GM18526 (cell line): ENCODE data around the gene CBL.

ENCODE experiments used
- POLR2A ChIP-seq: IDR thresholded peaks from 3 replicates; pipeline ENCODE4 v1.6.1; 2011; ENCODE audit not compliant: insufficient read length; ENCODE audit errors: extremely low read depth

CBL gene

GRCh38 chr11:119236891-119237290, 30.8 kb downstream of the CBL start:
- TF ChIP-seq POLR2A = no peak

- TF ChIP-seq POLR2A = no peak
These were observed 31.4 kb downstream of the CBL start for GRCh38 chr11:119237515-119237914.

GRCh38 chr11:119248750-119249670, 42.9 kb downstream of the CBL start:
- no peak for TF ChIP-seq POLR2A

DNA sequence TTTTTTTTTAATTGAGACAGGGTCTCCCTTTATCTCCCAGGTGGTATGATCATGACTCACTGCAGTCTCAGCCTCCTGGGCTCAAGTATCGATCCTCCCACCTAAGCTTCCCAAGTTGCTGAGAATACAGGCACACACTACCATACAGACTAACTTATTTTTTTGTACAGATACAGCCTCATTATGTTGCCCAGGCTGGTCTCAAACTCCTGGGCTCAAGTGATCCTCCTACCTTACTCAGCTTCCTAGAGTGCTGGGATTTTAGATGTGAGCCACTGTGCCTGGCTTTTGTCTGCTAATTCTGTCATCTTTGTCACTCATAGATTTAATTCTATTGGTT, 43.5 kb downstream of the CBL start:
- no peak for TF ChIP-seq POLR2A

DNA sequence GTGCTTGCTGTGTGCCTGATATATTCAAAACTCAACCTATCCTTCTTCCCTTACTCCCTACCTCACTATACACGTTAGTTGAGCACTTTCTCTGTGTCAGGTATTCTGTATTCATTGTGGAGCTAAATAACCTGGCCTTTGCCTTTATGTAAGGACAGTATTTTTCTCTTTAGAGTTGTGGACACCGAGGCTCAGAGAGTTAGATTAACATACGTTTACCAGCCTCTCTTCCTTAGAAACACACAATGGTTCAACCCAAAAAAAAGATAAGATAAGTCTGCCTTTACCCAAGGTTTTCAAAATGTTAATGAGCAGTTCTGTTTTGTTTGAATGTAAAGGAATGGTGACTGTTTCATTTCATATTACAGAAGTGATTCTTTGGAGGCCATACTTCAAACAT, 45.0 kb downstream of the CBL start:
- TF ChIP-seq POLR2A = no peak

- TF ChIP-seq POLR2A = no peak
These were observed 48.1 kb downstream of the CBL start for GRCh38 chr11:119254239-119254638.

DNA sequence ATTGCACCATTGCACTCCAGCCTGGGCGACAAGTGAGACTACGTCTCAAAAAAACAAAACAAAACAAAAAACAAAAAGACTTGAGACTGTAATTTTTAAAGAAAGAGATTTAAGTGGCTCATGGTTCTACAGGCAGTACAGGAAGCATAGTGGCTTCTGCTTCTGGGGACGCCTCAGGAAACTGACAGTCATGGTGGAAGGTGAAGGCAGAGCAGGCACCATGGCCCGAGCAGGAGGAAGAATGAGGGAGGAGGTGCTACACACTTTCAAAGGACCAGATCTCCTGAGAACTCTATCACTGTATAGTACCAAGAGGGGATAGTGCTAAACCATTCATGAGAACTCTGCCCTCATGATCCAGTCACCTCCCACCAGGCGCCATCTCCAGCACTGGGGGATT, 52.0 kb downstream of the CBL start:
- no peak for TF ChIP-seq POLR2A

DNA sequence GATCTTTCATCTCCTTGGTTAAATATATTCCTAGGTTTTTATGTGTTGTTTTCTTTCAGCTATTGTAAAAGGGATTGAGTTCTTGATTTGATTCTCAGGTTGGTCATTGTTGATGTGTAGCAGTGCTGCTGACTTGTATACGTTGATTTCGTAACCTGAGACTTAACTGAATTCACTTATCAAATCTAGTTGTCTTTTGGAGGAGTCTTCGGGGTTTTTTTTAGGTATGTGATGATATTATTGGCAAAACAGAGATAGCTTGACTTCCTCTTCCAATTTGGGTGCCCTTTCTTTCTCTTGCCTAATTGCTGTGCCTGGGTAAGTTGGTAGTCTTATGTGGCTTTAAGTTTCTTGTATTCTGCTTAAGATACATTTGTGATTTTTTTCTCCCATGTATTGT, 52.8 kb downstream of the CBL start:
- TF ChIP-seq POLR2A = no peak

GRCh38 chr11:119262668-119263351, 56.7 kb downstream of the CBL start:
- TF ChIP-seq POLR2A = no peak

DNA sequence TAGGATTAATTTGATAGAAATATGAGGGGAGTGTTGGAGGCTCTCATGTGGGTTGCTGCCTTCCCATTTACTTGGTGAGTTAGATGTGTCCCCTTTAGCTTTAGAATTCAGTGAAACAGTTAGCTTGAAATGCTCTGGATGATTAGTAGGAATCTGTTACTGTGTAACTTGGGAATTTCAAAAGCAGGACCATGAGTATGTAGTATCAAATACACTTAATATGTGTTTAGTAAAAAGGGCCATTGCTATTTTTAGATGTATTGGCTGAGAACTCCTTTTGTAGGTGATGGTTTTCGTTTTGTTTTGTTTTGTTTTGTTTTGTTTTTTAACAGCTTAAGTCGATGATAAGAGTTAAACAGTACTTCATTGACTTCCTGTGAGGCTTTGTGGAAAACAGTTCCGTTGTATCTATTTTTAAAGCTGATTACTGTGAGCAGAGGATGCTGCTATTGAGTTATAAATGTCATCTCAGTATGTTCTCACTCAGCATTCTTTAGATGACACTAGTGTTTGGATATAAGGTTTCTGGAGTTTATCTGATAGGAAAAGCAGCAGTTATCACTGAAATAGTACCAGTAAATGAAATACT, 57.3 kb downstream of the CBL start:
- TF ChIP-seq POLR2A = no peak

- TF ChIP-seq POLR2A = no peak
These were observed 59.9 kb downstream of the CBL start for GRCh38 chr11:119266063-119266462.

- TF ChIP-seq POLR2A = no peak
These were observed 60.5 kb downstream of the CBL start for GRCh38 chr11:119266517-119267255.

- no peak for TF ChIP-seq POLR2A
These were observed 61.5 kb downstream of the CBL start for GRCh38 chr11:119267645-119268044.

- no peak for TF ChIP-seq POLR2A
These were observed 67.6 kb downstream of the CBL start for GRCh38 chr11:119273721-119274120.

- TF ChIP-seq POLR2A = no peak
These were observed 71.5 kb downstream of the CBL start for GRCh38 chr11:119277660-119278059.
